RCC 7860 (cell line): Measurements from ENCODE around the gene PGM5.
"Not testable (repeated sequence)": the region's sequence is repeated elsewhere in the genome, so short reads cannot be mapped to it uniquely, and the experiment has no call there.

Experiments
- DNase-seq: peaks from one replicate; pipeline ENCODE4 v3.0.0-alpha.2; 2015; ENCODE audit warnings: low spot score
- FAIRE-seq: peaks from 2 replicates; lab custom pipeline; 2012; peaks lifted over from hg19 to GRCh38; lab: Jason Lieb, UNC

PGM5 gene

DNA sequence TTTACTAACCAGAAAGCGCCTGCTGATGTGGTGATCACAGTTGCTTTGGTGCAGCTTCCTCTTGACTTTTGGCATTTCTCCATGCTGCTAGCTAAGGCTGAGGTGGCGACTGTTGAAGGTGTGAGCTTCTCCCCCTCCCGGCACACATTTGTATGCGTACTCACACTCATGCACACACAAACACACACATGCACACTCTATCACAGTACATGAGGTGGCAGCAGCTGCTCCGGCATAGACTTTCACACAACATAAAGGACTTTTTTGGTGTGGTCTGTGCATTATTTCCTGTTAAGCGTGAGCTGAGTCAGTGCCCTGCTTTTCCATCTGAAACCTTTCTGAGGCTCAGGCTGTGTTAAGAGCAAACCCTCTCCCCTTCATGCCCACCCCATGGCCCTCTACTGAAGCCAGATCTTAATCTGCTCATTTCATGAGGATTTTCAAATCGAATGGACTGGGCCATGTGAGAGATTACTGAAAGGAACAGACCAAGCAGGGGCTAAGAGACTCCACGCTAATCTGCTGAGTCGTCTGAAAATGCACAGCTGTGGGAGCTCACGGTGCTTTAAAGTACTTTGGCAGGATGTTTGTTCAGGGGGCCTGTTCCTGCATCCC, 10.6 kb downstream of the PGM5 start:
- not testable (repeated sequence) for FAIRE-seq

DNA sequence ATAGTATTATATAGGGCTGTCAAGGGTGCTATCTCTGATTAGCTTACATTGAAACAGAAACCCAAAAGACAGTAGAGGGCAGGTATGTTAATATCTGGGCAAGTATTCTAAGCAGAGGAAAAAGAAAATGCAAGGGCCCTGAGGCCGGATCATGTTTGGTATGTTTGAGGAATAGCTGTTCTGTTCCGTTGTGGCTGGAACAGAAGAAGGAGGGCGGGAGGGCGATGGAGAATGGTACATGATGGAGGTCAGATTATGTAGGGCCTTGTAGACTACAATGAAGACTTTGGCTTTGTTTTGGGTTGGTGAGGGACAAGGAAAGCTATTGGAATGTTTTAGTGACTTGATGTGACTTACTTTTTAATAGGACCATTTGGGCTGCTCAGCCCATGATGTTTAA, 19.4 kb downstream of the PGM5 start:
- FAIRE-seq: not testable (repeated sequence)

More for the DNA sequence above, 10.6 kb downstream of the PGM5 start:
- not testable (repeated sequence) for DNase-seq

GRCh38 chr9:68377723-68378122, 21.3 kb downstream of the PGM5 start:
- peak; percentile 6 for DNase-seq
- not testable (repeated sequence) for FAIRE-seq

More for the DNA sequence above, 19.4 kb downstream of the PGM5 start:
- DNase-seq: not testable (repeated sequence)

GRCh38 chr9:68383894-68384293, 27.5 kb downstream of the PGM5 start:
- not testable (repeated sequence) for FAIRE-seq

DNA sequence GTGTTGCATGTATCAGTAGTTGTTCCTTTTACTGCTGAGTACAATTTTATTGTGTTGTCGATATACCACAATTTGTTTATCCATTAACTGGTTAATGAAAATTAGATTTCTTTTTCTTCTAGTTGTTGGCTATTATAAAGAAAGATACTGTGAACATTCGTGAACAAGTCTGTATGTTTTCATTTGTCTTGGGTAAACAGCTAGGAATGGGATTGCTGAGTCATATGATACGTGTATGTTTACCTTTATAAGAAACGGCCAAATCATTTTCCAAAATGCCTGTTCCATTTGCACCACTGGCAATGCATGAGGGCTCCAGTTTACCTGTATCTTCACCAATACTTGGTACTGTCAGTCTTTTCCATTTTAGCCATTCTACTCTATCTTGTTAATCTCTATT, 33.1 kb downstream of the PGM5 start:
- not testable (repeated sequence) for FAIRE-seq, DNase-seq

More at GRCh38 chr9:68383894-68384293, 27.5 kb downstream of the PGM5 start:
- not testable (repeated sequence) for DNase-seq

- DNase-seq: not testable (repeated sequence)
- peak; percentile 46 for FAIRE-seq
Measured at GRCh38 chr9:68390737-68391136, 34.3 kb downstream of the PGM5 start.

DNA sequence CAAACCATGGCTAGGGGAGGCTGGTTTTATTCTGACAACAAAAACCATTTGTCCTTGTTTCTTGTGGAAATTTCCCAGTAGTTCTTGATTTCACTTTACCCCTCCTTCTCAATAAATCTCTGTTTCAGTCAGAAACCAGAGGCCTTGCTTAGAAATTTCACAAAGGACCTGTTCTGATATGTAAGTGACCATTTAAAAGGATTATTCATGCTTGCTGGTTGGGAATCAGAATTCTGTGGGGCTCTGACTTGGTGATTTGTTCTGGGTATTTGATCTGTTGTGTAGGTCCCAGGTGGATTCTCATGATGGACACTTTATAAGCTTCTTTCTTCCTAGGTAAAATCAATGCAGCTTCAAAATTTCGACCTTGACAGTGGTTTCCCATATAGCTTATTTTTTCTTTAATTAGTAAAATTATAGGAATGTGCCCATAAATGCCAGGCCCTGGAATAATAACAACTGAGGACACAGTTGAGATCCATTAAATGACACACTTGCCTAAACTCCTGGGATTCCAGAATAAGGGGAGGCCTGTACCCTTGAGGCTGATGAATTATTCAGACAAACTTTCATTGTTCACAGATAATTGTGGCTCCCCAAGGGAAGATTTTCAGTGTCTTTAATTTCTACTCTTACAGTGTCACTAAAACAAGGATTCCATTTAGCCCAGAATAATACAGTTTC, 40.1 kb downstream of the PGM5 start:
- not testable (repeated sequence) for DNase-seq, FAIRE-seq

DNA sequence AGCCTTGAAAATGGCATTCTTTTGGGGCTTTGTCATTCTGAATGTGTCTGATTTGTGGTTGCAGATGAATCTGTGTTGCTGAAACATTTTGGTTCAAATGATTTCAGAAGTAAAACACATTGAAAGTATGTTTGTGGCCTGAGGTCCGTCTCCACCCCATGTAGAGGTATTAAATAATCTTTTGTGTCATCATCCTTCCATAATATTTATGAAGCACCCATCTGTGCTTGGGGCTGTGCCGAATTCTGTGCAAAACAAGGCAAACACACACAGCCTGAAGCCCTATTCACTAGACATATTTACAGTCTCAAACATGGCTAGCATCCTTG, 40.6 kb downstream of the PGM5 start:
- not testable (repeated sequence) for FAIRE-seq, DNase-seq

GRCh38 chr9:68397796-68398195, 41.4 kb downstream of the PGM5 start:
- DNase-seq, FAIRE-seq: not testable (repeated sequence)

DNA sequence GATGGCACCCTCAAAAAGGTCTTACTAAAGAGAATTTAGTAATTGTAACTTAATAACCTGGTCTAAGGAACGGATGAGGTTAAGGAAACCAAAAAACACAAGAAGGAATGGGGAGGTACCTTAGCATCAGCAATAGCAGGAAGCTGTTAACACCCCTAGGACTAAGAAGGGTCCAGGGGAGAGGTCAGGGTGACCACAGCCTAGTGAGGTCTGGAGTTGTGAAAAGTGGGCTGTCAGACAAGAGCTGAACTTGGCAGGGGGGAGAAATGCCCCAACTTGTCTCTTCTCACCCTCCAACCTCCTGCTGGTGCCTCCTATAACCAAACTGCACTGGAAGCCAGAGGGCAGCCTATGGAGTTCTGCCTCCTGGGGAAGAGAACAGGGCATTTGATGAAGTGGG, 41.9 kb downstream of the PGM5 start:
- DNase-seq, FAIRE-seq: not testable (repeated sequence)

GRCh38 chr9:68404421-68405185, 48.2 kb downstream of the PGM5 start:
- FAIRE-seq, DNase-seq: not testable (repeated sequence)

DNA sequence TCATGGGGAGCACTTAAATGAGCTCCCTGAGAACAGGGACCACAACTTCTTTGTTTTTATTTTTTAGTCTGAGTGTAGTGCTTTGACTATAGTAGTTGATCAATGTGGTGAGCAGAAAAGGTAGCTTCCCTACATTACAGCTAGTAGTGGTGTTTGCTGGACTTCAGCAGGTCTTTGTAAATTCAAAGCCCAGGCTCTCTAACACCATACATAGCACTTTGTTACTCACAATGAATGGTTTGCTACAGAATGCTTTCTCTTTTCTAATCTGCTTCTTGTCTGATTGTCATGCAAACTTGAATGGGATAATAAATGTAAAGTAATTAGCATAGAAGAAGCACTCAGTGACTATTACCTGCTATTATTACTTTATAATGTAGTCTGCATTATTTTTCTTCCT, 55.5 kb downstream of the PGM5 start:
- not testable (repeated sequence) for FAIRE-seq, DNase-seq

DNA sequence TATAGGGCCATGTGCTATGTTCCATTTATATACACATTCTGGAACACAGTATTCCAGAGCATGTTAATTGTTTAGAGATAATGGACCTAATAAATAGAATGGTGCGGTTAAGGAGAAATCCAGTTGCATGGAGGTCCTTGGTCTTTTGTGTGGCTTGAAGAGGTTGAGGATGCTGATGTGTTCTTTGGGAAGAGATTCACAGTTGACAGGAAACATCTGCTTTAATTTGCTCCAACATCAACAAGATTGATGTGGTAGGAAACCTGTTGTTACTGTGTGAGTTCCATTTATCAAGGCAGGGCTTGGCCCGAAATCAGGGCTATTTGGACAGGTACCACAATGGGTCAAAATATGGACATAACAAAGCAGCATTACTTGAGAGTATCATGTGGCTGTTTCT, 56.3 kb downstream of the PGM5 start:
- not testable (repeated sequence) for FAIRE-seq, DNase-seq

DNA sequence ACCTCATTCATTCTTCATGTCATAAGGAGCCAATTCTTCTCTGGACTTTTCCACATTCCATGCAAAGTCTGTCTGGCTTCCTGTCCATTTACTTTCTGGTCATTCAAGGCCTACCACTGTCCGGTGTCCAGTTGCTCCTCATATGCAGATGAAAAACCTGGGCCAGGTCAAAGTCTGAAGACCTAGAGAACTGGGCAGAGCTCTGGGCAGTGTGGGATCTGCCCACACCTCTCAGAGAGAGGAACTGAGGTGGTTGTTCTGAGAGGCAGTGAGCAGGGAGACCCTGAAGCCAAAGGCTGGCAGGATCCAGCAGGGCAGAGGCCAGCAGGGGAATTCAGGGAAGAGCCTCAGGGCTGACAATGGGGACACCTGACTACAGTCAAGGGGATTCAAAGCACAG, 58.7 kb downstream of the PGM5 start:
- FAIRE-seq: not testable (repeated sequence)

DNA sequence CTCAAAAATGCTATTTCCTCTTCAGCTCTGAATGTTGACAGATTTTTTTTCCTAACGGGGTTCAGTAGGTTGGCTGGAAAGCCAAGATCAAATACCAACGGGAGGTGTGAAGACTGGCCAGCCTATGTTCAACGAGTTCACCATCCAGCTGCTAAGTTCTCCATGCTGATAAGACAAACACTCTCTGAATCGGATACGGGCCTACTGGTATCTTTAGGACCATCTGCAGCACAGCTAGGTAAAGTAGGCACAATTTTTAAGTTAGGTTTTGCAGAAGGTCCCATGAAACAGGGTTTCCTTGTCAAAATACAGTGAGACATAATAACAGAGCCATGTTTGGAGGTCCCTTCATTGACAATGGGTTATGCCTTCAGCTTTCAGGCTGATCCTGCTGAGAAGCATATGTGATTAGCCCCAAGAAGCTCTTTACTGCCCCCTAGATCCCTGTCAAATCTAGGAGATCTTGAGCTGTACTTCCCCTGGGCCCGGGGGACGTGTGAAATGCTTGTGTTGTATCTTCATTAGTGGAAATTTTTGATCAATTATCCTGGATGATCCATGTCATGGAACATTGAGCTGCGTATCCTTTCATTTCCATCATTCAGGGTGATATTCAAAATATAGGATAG, 60.6 kb downstream of the PGM5 start:
- no peak for FAIRE-seq
- no peak for DNase-seq

More for the DNA sequence above, 58.7 kb downstream of the PGM5 start:
- DNase-seq: not testable (repeated sequence)

DNA sequence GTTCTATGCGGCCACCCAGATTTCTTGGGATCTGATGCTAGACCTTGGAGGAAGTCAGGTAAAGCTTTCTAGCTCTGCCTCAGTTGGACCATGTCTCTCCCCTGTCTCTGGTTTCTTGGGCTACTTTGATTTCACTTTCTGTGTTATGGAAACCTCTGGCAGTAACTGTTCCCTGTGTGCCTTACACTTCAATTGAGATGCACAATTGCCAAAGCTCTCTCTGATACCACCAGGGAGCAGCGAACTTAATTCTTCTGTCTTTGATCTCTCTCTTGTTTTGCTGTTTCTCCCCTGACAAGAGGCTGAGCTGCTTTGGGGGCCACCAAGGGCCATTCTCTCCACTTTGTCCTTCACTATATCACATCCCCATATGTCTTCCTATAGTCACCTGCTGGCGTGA, 61.4 kb downstream of the PGM5 start:
- FAIRE-seq: no peak
- DNase-seq: no peak

DNA sequence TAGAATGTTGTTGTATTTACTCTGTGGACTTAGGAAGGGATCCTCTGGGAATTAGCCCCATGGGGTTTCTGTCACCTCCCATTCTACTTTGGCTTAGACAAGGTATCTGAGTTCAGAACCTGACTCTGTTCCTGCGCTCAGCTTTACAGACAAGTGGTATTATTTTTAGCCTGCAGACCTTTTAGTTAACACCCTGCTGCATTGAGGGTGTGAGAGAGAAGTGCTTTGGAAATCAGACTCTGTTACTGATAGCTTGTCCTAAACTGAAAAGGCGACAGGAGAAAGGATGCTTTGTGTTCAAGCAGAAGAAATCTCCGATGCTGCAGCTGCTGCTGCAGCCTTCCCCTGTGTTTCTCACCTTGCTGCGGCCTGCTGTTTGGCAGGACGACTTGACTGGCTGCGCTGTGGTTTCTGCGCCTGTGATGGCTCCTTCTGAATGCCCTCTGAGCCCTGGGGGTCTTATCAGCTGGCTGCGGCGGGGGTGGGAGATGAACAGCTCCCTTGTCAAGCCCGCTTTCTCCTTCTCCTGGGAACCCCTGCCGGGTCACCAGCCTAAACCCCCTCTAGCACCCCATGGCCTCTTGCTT, 61.9 kb downstream of the PGM5 start:
- no peak for DNase-seq
- no peak for FAIRE-seq

- no peak for FAIRE-seq
- DNase-seq: no peak
Measured at GRCh38 chr9:68419901-68420300, 63.5 kb downstream of the PGM5 start.

- FAIRE-seq: no peak
Measured at GRCh38 chr9:68426755-68427154, 70.3 kb downstream of the PGM5 start.

GRCh38 chr9:68427216-68427977, 71.0 kb downstream of the PGM5 start:
- no peak for FAIRE-seq
- DNase-seq: no peak

More at GRCh38 chr9:68426755-68427154, 70.3 kb downstream of the PGM5 start:
- no peak for DNase-seq
